Hindlimb muscle (tissue), 1 donor: ENCODE data around the gene CHML. TPM values are rescaled to one million over a fixed set of nuclear protein-coding genes. Genes with fewer than 3 reads are reported as not detected.

ENCODE experiments used
- DNase-seq: peaks from one replicate; pipeline ENCODE4 v3.0.0-alpha.2; 2013
- polyA plus RNA-seq: library from polyadenylated mRNA; unstranded; fragments of 120-200 nt; gene quantifications from one replicate; pipeline ENCODE4 v1.2.1, GENCODE V29; 2013; ENCODE audit not compliant: insufficient read length

CHML gene
- polyA plus RNA-seq, 1 donor = 12.2 TPM

- no peak for DNase-seq
Observed at GRCh38 chr1:241615043-241615974, 24.9 kb downstream of the CHML start.

DNA sequence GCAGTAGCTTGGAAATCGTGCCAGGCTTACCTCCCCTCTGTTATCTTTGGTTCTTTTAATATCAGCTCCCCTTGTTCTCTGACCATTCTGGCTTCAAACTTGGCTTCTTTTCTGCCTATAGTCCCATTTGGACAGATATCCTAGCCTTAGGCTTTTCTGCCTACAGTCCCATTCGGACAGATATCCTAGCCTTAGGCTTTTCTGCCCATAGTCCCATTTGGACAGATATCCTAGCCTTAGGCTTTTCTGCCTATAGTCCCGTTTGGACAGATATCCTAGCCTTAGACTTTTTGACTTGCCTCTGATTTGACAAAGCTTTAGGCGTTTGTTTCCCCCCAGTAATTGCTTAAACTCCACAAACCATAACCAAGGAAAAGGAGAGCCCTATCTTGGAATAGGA, 25.6 kb downstream of the CHML start:
- no peak for DNase-seq

DNA sequence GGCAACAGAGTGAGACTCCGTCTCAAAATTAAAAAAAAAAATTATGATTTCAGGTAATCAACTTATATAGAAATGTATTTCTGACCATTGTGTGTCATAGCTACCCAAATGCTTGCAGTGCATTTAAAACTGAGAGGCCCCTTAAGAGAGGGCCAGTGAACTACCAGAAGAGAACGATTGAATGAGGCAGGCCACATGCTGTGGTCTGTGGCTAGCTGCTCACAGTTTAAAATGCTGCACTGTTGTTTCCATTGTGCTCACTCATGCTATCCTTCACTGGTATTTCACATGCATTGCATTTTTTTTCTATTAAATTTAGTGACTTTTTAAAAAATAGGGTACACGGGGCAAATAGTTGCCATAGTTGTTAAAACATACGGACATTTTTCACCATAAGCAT, 26.0 kb downstream of the CHML start:
- no peak for DNase-seq

DNA sequence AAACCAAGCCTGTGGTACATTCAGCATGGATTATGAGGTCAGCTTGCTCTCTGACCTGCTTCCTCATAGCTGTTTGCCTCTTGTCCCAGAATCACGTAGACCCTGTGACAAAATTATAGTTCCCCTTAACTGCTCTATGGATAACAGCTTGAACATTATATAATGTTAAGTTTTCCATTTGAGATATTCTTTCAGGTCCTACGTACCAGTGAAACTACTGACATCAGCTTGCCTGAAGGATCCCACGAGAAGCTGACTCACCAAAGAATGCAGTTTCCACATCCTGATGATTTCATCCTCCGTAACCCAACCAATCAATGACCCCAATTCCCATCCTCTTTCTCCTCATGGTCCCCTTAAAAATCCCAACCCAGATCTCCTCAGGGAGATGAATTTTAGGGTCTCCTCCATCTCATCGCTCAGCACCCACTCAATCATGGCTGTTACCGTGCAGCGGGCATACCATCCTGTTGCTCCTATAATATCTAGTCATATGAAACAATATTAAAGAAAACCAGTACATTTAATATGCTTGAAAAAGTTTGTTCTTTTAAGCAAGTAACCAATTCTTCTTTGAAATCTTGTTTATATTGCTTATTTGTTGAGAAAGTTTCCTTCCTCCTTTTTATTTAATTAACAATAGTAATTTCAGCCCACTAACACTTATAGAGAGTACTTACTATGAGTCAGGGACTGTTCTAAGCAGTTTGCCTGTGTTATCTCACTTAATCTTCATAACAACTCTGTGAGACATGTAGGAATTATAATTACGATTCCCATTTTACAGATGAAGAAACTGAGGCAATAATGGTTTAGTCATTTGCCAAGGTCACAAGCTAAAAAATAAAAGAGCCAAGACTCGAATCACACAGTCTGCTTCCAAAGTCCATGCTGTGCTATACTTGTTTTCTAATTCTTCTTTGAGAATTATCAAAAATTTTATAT, 27.4 kb downstream of the CHML start:
- no peak for DNase-seq

DNA sequence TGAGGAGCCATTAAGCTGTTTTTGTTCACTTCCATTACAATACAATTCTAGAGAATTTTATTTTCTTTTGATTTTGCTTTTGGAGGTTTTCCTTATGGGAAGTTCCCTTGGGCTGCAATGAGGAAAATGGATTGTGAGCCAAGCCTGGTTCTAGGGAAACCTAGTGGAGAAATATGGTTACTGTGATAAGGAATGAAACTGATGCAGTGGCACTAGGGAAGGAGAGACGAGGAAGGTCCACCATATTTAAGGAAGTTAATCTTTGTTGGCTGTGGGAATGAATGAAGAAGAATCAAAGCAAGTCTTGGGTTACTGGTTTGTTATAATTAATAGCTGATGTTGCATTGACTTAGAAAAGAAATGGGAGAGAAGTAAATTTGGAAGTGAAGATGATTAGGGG, 28.4 kb downstream of the CHML start:
- DNase-seq = no peak

GRCh38 chr1:241611063-241611462, 29.1 kb downstream of the CHML start:
- peak; percentile 26 for DNase-seq

DNA sequence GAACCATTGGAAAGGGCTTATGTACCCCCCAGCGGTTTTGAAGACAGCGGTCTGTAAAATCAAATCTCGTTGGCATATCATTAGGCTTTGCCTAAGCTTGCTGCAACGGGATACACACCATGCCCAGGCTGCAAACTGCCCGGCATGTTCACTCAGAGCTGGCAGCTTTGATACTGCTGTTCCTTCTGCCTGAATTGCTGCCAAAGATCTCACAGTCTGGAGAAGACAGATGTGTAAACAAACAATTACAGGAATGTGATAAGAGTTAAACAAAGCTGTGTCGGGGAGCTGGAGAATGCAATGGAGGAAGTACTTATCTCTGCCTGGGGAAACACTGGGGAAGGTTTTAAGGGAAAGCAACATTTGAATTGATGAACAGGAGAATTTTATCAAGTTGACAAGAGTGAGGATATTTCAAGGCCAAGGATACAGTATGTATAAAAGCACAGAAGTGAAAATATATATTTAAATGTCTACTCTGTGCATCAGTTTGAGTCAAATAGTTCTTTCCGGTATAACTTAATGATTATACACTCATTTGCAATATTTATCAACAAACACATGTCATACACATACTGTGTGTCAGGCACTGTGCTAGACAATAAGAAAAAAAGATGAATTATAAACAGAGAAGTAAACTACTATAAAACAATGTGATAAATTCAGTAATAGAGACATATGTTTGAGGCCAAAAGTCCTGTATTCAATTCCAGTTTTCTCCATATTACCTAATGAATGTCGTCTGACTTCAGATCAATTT, 29.9 kb downstream of the CHML start:
- no peak for DNase-seq

GRCh38 chr1:241608379-241609033, 31.7 kb downstream of the CHML start:
- DNase-seq = no peak

DNA sequence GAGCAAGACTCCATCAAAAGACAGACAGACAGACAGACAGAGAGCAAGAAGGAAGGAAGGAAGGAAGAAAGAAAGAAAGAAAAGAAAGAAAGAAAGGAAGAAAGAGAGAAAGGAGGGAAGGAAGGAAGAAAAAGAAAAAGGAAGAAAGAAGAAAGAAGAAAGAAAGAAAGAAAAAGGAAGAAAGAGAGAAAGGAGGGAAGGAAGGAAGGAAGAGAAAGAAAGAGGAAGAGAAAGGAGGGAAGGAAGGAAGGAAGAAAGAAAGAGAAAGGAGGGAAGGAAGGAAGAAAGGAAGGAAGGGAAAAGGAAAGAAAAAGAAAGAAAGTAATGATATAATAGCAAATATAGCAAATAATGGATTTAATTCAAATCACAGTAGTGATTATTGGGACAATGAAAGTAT, 32.7 kb downstream of the CHML start:
- no peak for DNase-seq

- no peak for DNase-seq
Observed at GRCh38 chr1:241606544-241606943, 33.6 kb downstream of the CHML start.

DNA sequence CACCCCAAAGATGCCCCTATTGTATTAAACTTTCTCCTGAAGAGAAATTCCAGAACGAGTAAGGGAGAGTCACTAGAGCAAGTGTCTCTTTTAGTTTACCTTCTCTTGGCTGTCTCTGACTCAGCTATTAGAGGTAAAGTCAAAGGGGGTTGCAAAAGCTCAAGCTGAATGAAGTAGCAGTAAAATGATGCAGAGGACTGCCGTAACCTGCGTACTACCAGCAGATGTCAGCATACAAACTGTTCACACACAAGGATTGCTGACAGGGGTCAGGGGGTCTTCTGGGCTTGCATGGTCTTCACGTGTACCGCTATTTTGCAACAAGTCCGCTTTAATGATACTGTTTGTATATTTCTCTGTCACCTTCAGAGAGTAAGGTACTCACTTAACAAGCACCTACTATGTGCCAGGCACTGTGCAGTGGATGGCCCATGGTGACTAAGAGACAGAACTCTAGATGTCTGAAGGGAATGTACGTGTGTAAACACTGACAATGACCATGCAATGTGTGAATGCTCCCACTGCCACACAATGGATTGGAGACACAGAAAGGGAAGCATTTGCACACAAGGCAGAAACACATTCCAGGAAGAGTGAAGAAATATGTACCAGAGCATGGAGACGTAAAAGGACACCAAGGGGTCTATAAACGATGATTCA, 34.9 kb downstream of the CHML start:
- DNase-seq = no peak

DNA sequence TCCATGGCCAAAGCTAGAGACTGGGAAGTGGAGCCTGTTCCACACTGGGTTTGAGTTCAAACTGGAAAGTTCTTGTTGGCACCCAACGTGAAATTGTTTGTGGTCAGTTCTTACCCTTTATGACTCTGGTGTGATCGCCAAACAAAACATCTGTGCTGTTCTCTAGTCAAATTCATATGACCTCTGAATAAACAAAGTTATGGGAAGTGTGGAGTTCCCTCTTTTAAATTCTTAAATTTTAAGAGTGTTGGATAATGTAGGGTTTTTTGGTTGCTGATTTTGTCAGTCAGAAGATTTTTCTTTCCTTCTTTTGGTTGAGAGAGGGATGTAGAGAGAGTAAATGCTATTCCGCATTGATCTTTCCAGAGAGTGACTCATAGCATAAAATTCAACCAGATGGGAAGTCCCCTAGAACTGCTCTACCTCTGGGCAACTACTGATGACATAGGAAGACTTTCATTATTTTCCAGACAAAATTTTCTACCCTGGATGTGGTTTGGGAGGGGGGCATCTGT, 36.4 kb downstream of the CHML start:
- no peak for DNase-seq

- no peak for DNase-seq
Observed at GRCh38 chr1:241600496-241600901, 39.7 kb downstream of the CHML start.

GRCh38 chr1:241598249-241598648, 41.9 kb downstream of the CHML start:
- no peak for DNase-seq

DNA sequence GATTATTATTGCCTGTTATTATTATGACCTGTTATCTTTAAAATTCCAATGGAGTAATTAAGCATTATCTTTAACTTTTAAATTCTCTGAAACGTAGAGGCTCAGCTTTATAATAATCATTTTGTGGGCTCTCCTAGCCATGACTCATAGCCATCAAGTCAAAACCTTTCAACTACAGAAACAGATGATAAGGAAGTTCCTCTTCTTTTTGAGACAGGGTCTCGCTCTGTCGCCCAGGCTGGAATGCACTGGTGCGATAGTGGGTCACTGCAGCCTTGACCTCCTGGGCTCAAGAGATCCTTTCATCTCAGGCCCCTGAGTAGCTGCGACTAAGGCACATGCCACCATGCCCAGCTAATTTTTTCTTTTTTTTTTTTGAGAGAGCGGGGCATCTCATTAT, 43.5 kb downstream of the CHML start:
- no peak for DNase-seq

DNA sequence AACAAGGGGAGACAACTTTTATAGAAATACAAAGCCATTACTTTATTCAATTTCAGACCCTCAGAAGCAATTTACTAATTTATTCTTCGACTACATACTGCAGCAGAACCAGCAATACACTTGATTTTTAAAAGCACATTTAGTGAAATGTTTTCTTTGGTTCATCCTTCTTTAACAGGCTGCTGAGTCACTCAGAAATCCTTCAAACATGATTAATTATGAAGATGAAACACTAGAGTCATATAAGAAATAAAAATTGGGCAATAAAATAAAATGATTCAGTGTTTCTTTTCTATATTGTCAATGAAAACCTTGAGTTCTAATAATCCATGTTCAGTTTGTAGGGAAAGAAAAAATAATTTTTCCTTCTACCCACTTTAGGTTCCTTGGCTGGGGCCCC, 47.0 kb downstream of the CHML start:
- no peak for DNase-seq

- DNase-seq = no peak
Observed at GRCh38 chr1:241592273-241592958, 47.8 kb downstream of the CHML start.

GRCh38 chr1:241591736-241592135, 48.4 kb downstream of the CHML start:
- no peak for DNase-seq

DNA sequence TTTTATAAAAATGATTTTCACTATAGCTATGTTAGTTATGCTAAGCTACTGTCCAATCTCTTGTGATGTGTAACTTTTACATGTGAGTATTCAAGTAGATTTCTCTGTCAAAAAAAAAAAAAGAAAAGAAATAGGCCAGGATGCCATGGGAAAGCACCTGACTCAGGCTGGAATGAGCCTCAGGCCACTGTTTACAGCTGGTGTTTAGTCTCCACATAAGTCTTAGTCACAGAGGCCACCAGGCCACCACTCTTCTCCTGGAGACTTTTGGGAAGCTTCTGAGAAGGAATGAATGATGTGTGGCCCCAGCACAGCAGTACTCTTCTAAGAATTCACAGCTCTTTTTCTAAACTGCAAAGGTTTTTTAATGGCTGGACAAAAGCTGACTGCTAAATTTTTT, 48.9 kb downstream of the CHML start:
- no peak for DNase-seq

DNA sequence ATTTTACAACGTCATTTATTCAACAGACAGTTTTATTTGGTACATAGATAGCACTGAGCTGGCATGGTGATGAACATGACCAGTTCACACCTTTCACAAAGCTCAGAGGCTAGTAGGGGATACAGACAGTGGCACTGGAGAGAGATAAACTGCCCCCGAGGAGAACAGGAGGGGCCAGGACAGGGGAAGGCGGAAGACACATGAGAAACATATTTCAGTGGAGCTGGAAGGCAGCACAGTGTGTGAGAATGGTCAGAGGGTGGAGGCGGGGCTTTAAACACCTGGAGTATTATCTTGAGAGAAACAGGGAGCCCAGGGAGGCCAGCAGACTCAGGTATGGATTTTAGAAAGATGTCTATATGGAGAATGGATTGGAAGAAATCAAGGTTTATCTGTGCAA, 49.5 kb downstream of the CHML start:
- no peak for DNase-seq
